Ascending aorta (tissue), 2 donors: ENCODE results near the gene KCNQ1. TPM values are rescaled to one million over a fixed set of nuclear protein-coding genes. Genes with fewer than 3 reads are reported as not detected.

ENCODE experiments used
- DNase-seq, 2 donors: peaks; one replicate each; pipeline ENCODE4 v3.0.0-alpha.2; 2019; ENCODE audit warnings: low spot score in 2 of 2
- H3K27ac ChIP-seq, 2 donors: fragments of 200-600 bp; sonication (generic); one replicate each; pipeline ENCODE4 v1.5.1; 2016 to 2017; ENCODE audit warnings: mild to moderate bottlenecking in 1 of 2
- H3K27me3 ChIP-seq: fragments of 200-600 bp; sonication (generic); one replicate; pipeline ENCODE4 v1.5.1; 2017
- H3K36me3 ChIP-seq, 2 donors: fragments of 200-600 bp; sonication (generic); one replicate each; pipeline ENCODE4 v1.5.1; 2016
- H3K4me1 ChIP-seq, 2 donors: fragments of 200-600 bp; sonication (generic); one replicate each; pipeline ENCODE4 v1.5.1; 2016 to 2017; ENCODE audit warnings: mild to moderate bottlenecking in 1 of 2
- H3K4me3 ChIP-seq, 2 donors: fragments of 200-600 bp; sonication (generic); one replicate each; pipeline ENCODE4 v1.5.1; 2016 to 2017; ENCODE audit warnings: mild to moderate bottlenecking in 1 of 2
- H3K9me3 ChIP-seq, 2 donors: fragments of 200-600 bp; sonication (generic); one replicate each; pipeline ENCODE4 v1.5.1; 2016
- intact Hi-C: fragments of 100-400 bp; cut with DNase I; formaldehyde crosslinking; loops from one replicate; pipeline ENCODE4 v1.15.1; 2023
- total RNA-seq: library from RNA; depleted of rRNA; stranded (reverse); fragments of >200 nt; gene quantifications from one replicate; pipeline ENCODE4 v1.1.0, GENCODE V29; 2016
- TF ChIP-seq, protein P1 (sequence below), 3 experiments: fragments of 200-600 bp in 2 of 3; fragments of 450-650 bp in 1 of 3; sonication (generic) in 2 of 3; IDR thresholded peaks; one replicate each; pipeline ENCODE4 v1.5.1; 2016 to 2019; ENCODE audit warnings: antibody characterized with exemption in 3 of 3, mild to moderate bottlenecking in 1 of 3, moderate library complexity in 1 of 3

Gene KCNQ1
- total RNA-seq, 1 donor from 2014 or later = 2.3 TPM

DNA sequence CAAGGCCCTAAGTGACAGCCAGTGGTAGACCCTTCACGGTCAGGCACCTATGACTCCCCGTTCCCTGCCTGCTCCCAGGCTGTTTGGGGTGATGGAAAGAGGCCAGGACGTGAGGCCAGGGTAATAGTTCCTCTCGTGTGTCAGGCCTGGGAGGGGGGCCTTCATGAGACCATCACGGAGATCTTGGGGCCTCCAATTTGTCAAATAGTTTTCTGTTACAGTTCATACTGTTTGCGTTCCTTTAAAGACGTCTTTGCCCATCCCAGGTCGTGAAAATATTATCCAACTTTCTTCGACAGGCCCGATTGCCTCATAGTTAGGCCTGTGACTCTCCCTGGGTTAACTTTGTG lies 317.2 kb downstream of the KCNQ1 start:
- Histone ChIP-seq H3K36me3 (no peaks in the 10 kb centered on the region), H3K4me1 (no peaks in the 10 kb centered on the region), H3K9me3 (peaks cover 0 to 5% of the 10 kb centered on the region in 2 donors), H3K4me3 (no peak overlapping the region), H3K27me3 (no peaks in the 10 kb centered on the region), H3K27ac (no peak overlapping the region)
- DNase-seq = no peak
- intact Hi-C loops = no loop called here
- TF ChIP-seq, protein P1, sequence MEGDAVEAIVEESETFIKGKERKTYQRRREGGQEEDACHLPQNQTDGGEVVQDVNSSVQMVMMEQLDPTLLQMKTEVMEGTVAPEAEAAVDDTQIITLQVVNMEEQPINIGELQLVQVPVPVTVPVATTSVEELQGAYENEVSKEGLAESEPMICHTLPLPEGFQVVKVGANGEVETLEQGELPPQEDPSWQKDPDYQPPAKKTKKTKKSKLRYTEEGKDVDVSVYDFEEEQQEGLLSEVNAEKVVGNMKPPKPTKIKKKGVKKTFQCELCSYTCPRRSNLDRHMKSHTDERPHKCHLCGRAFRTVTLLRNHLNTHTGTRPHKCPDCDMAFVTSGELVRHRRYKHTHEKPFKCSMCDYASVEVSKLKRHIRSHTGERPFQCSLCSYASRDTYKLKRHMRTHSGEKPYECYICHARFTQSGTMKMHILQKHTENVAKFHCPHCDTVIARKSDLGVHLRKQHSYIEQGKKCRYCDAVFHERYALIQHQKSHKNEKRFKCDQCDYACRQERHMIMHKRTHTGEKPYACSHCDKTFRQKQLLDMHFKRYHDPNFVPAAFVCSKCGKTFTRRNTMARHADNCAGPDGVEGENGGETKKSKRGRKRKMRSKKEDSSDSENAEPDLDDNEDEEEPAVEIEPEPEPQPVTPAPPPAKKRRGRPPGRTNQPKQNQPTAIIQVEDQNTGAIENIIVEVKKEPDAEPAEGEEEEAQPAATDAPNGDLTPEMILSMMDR (IDR thresholded peaks at IDR 0.05) = no peak

DNA sequence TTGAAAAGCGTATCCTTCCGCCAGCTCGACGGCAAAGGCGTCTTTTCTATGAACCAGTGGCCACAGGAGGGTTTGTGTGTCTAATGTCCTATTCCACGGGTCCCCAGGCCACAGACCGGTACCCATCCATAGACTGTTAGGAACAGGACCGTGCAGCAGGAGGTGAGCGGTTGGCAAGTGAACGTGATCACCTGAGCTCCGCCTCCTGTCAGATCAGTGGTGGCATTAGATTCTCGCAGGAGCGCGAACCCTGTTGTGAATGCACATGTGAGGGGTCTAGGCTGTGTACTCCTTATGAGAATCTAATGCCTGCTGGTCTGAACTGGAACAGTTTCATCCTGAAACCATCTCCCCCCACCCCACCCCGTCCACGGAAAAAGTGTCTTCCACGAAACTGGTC lies 317.6 kb downstream of the KCNQ1 start:
- peak; percentile 6 to 31 for DNase-seq
- TF ChIP-seq, protein P1 (IDR thresholded peaks at IDR 0.05) = no peak
- H3K27me3 ChIP-seq = no peaks in the 10 kb centered on the region
- no peaks in the 10 kb centered on the region for H3K4me1 ChIP-seq
- H3K9me3 ChIP-seq = peaks cover 0 to under 1% of the 10 kb centered on the region in 2 donors
- no peak overlapping the region for H3K27ac ChIP-seq
- no peaks in the 10 kb centered on the region for H3K36me3 ChIP-seq
- H3K4me3 ChIP-seq = no peak overlapping the region
- intact Hi-C loops = no loop called here

DNA sequence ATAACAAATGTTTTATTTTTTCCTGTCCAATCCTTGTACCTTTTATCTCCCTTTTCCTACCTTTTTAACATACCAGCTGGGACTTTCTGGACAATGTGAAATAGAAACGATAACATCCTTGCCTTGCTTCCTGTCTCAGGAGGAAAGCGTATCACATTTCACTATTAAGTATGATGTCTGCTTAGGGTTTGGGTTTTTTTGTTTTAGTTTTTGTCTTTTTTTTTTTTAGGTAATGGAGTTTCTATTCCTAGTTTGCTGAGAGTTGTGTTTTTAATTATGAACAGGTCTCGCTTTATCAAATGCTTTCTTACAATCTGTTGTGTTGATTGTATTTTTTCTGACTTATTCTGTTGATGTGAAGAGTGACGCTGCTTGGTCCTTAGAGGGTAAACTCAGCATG lies 319.2 kb downstream of the KCNQ1 start:
- TF ChIP-seq, protein P1 (IDR thresholded peaks at IDR 0.05) = no peak
- no peaks in the 10 kb centered on the region for H3K4me1 ChIP-seq

DNA sequence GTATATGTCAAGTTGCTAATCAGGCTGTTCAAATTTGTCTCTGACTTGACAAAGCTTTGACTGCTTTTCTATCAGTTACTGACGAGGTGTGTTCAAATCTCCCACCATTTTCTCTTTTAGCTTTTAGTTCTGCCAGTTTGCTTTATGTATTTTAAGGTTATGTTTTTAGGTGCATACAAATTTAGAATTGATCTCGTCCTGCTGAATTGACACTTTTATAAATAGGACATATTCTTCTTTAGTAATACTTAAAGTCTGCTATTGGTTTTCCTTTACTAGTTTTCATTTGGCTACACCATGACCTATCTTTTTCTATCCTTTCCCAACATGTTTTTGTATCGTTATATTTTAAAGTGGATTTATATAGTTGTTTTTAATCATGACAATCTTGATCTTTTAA lies 320.7 kb downstream of the KCNQ1 start:
- no peak for DNase-seq
- Histone ChIP-seq H3K27me3 (no peaks in the 10 kb centered on the region), H3K4me3 (no peak overlapping the region), H3K27ac (no peak overlapping the region), H3K9me3 (no peaks in the 10 kb centered on the region), H3K36me3 (no peaks in the 10 kb centered on the region), H3K4me1 (no peaks in the 10 kb centered on the region)
- TF ChIP-seq, protein P1 (IDR thresholded peaks at IDR 0.05) = no peak
- intact Hi-C loops = no loop called here

More for the DNA sequence above, 319.2 kb downstream of the KCNQ1 start:
- Histone ChIP-seq H3K9me3 (no peaks in the 10 kb centered on the region), H3K27me3 (no peaks in the 10 kb centered on the region), H3K36me3 (no peaks in the 10 kb centered on the region), H3K27ac (no peak overlapping the region), H3K4me3 (no peak overlapping the region)
- DNase-seq = no peak
- intact Hi-C loops = no loop called here

DNA sequence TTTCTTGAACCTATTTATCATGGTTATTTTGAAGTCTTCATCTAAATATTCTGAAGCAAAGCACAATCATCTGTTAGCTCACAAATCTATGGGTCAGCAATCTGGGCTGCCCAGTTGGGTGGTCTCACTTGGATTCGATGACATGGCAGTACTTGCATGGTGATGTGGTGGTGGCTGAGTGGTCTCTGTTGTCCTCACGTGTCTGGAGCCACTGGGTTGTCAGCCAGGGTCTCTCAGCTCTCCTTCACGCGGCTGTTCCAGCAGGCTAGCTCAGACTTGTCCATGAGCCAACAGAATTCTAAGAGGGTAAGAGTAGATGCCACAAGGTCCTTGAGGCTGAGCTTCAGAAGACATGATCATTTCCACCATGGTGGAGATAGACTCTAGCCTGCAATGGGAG lies 321.4 kb downstream of the KCNQ1 start:
- no peaks in the 10 kb centered on the region for H3K9me3 ChIP-seq
- H3K27me3 ChIP-seq = no peaks in the 10 kb centered on the region
- no peaks in the 10 kb centered on the region for H3K36me3 ChIP-seq
- no peak overlapping the region for H3K27ac ChIP-seq
- H3K4me3 ChIP-seq = no peak overlapping the region
- H3K4me1 ChIP-seq = no peaks in the 10 kb centered on the region
- intact Hi-C loops = no loop called here
- TF ChIP-seq, protein P1 (IDR thresholded peaks at IDR 0.05) = no peak
- peak in 1 of 2 donors; percentile 30 for DNase-seq

DNA sequence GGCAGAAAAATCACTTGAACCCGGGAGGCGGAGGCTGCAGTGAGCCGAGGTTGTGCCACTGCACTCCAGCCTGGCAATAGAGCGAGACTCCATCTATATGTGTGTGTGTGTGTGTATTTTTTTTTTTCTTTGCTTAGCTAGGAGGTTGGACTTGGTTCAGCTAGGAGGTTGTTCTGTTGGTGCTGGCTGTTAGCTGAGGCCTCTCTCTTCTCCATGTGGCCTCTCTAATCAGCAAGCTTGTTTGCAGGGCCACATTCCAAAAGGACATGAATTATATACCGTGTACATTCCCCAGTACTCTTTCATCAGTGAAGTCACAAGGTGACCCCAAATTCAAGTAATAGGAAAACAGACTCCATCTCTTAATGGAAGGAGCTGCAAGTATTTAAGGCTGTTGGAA lies 322.3 kb downstream of the KCNQ1 start:
- intact Hi-C loops = no loop called here
- DNase-seq = no peak
- H3K36me3 ChIP-seq = no peaks in the 10 kb centered on the region
- H3K9me3 ChIP-seq = no peaks in the 10 kb centered on the region
- H3K4me3 ChIP-seq = no peak overlapping the region
- no peak overlapping the region for H3K27ac ChIP-seq
- TF ChIP-seq, protein P1 (IDR thresholded peaks at IDR 0.05) = no peak
- no peaks in the 10 kb centered on the region for H3K27me3 ChIP-seq
- no peaks in the 10 kb centered on the region for H3K4me1 ChIP-seq
